HG02610 (cell line): ENCODE data around the gene TRIM71.
"Not testable (repeated sequence)": the region's sequence is repeated elsewhere in the genome, so short reads cannot be mapped to it uniquely, and the experiment has no call there.

Experiments used
- ATAC-seq: cut with Tn5 transposase; IDR thresholded peaks from one replicate; pipeline ENCODE4 v1.9.1; 2021; ENCODE audit warnings: mild to moderate bottlenecking, moderate library complexity; ENCODE audit not compliant: unreplicated experiment

TRIM71 gene

DNA sequence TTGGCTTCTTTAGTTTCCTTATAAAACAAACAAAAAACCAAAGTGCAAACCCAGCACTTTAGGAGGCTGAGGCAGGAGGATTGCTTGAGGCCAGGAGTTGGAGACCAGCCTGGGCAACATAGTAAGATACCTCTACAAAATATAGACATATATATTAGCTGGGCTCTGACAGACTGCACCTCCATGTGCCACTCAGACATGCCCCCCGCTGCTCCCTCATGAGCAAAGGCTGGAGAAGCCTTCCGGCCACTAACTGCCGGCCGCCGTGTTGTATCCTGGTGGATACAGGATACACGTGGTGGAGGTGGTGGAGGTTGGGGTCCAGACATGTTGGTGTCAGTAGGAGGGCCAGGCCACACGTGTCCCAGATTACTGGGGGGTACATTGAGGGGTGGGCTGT is 104.3 kb downstream of the TRIM71 start:
- no peak for ATAC-seq

DNA sequence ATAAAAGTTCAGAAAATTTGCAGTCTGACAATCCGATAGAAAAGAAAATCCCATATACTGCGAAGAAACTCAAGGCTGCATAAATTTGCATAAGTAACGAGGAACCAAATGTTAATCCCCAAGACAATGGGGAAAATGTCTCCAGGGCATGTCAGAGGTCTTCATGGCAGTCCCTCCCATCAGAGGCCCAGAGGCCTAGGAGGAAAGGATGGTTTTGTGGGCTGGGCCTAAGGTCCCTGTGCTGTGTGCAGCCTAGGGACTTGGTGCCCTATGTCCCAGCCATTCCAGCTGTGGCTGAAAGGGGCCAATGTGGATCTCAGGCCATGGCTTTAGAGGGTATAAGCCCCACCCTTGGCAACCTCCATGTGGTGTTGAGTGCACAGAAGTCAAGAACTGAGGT is 112.4 kb downstream of the TRIM71 start:
- no peak for ATAC-seq

DNA sequence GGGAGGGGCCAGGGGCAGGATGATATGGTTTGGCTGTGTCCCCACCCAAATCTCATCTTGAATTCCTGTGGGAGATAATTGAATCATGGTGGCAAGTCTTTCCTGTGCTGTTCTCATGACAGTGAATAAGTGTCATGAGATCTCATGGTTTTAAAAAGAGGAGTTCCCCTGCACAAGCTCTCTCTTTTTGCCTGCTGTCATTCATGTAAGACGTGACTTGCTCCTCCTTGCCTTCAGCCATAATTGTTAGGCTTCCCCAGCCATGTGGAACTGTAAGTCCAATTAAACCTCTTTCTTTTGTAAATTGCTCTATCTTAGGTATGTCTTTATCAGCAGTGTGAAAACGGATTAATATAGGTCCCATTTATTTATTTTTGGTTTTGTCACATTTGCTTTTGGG is 113.5 kb downstream of the TRIM71 start:
- not testable (repeated sequence) for ATAC-seq

DNA sequence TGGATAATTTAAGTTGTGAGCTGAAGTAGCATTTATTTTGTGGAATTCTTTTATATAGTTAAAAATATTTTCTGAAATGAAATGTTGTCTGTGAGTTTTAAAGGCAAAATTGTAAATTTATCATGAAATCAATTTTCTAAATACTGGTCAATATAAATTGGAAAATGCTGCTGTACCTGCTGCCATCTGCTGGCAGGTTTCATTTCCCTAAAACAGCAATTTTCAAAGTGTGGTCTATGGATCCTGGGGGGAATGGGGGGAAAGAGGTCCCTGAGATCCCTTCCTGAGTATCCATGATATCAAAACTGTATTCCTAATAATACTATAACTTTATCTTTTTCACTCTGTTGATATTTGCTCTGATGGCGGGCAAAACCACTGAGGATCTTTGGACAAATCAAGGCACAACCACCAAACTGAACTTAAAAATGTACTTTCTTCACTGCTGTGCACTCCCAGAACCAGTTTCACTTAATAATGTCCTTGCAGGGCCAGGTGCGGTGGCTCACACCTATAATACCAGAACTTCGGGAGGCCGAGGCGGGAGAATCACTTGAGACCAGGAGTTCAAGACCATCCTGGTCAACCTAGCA is 116.4 kb downstream of the TRIM71 start:
- no peak for ATAC-seq

DNA sequence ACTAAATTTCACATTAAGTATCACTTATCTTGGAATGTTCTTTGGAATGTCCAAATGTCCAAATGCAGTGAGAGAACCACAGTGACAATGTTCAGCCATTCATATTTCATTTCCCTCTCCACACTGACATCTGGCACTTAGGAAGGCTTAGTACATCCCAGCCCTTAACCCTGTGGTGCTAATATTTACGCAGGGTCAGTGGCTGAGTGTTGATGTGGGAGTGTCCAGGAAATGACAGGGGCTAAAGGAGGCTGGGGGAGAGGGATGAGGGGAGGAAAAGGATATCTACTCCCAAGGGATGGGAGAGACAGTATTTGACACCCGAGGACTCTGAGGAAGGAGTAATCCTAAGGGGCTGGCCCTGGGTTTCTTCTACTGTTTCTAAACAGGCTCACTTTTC is 119.5 kb downstream of the TRIM71 start:
- ATAC-seq = no peak

DNA sequence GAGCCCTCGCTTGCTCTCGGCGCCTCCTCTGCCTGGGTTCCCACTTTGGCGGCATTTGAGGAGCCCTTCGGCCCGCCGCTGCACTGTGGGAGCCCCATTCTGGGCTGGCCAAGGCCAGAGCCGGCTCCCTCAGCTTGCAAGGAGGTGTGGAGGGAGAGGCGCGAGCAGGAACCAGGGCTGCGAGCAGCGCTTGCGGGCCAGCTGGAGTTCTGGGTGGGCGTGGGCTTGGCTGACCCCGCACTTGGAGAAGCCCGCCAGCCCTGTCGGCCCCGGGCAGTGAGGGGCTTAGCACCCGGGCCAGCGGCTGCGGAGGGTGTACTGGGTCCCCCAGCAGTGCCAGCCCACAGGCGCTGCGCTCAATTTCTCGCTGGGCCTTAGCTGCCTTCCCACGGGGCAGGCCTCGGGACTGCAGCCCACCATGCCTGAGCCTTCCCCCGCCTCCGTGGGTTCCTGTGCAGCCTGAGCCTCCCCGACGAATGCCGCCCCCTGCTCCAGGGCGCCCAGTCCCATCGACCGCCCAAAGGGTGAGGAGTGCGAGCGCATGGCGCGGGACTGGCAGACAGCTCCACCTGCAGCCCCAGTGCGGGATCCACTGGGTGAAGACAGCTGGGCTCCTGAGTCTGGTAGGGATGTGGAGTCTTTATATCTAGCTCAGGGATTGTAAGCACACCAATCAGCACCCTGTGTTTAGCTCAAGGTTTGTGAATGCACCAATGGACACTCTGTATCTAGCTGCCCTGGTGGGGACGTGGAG is 121.9 kb downstream of the TRIM71 start:
- ATAC-seq = not testable (repeated sequence)

DNA sequence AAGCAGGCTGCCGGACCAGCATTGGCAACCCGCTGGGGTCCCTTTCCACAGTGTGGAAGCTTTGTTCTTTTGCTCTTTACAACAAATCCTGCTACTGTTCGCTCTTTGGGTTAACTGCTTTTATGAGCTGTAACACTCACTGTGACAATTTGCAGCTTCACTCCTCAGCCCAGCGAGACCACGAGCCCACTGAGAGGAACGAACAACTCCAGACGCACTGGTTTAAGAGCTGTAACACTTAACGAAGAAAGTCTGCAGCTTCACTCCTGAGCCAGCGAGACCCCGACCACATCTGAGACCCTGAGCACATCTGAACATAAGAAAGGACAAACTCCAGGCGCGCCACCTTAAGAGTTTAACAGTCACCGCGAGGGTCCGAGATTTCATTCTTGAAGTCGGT is 122.9 kb downstream of the TRIM71 start:
- ATAC-seq = no peak

DNA sequence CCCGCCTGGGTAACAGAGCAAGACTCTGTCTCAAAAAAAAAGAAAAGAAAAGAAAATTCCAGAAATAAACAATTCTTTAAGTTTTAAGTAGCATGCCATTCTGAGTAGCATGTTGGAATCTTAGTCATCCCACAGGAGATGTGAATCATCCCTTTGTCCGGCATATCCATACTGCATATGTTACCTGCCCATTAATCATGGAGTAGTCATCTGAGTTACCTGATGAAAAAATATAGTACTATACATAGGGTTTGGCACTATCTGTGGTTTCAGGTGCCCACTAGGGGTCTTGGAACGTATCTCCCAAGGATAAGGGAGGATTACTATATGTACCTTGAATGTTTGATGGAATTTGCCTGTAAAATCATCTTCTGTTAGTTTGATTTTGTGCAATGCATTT is 127.3 kb downstream of the TRIM71 start:
- ATAC-seq = no peak

DNA sequence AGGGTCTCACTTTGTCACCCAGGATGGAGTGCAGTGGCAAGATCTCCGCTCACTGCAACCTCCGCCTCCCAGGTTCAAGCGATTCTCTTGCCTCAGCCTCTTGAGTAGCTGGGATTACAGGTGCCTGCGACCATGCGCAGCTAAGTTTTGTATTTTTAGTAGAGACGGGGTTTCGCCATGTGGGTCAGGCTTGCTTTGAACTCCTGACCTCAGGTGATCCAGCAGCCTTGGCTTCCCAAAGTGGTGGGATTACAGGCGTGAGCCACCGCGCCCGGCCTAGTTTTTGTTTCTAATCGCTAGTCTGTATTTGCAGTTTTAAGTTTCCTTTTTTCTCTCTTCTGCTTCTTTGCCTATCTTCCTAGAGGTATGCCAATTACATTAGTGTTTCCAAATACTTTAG is 127.8 kb downstream of the TRIM71 start:
- ATAC-seq = not testable (repeated sequence)

DNA sequence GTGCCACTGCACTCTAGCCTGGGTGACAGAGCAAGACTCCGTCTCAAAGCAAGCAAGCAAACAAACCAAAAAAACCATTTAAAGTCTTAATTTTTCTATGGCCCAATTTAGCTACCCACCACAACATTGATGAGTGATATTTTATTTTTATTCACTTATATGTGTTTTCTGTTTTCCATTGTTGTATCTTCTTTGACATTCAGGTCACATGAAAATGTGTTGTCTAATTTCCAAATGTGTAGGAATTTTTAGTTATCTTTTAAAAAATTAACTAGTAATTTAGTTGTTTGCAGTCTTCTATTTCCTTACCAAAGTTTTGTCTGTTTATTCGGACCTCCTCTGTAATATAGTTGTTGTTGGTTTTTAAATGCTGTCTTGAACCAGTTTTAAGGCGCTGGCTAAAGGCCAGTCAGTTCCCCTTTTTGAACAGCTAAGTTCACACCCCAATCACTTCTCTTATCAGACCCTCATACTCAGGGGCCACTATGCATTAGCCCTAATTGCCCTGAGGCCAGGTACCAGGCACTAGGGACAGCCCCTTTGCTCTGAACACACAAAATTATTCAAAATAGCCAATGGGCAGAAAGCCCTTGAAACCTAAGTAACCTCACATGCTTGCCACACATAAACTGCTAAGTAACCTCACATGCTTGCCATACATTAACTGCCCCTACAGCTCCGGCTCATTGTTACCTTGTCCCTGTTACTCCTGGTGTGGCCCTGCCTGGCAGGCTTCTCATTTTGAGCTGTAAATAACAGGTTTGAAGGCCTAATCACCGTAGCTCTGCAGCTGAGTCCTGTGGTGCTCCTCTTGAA is 129.4 kb downstream of the TRIM71 start:
- ATAC-seq = no peak
